ENCODE measurements around the gene EPS15.
"Not testable (repeated sequence)": the region's sequence is repeated elsewhere in the genome, so short reads cannot be mapped to it uniquely, and the experiment has no call there.

The EPS15 gene

GRCh38 chr1:51442616-51443015 lies 76.5 kb downstream of the EPS15 start:
- in situ Hi-C loops (cut with HindIII; ENCODE audit: low sequenced_read_pairs) = no loop called here
- DNase-seq (ENCODE audit: low read depth, low spot score) = no peak
- no peak for TF ChIP-seq CTCF (IDR thresholded peaks at IDR 0.05; ENCODE audit: low read depth, low read length)
- no peak overlapping the region for H3K4me3 ChIP-seq (ENCODE audit: low read depth, low read length)

- in situ Hi-C loops (cut with HindIII; ENCODE audit: low sequenced_read_pairs) = no loop called here
- TF ChIP-seq CTCF (IDR thresholded peaks at IDR 0.05; ENCODE audit: low read depth, low read length) = no peak
- no peak for DNase-seq (ENCODE audit: low read depth, low spot score)
- H3K4me3 ChIP-seq (ENCODE audit: low read depth, low read length) = no peak overlapping the region
Observed at GRCh38 chr1:51442198-51442597, 76.9 kb downstream of the EPS15 start.

GRCh38 chr1:51439895-51440294 lies 79.2 kb downstream of the EPS15 start:
- DNase-seq (ENCODE audit: low read depth, low spot score) = no peak
- in situ Hi-C loops (cut with HindIII; ENCODE audit: low sequenced_read_pairs) = no loop called here
- TF ChIP-seq CTCF (IDR thresholded peaks at IDR 0.05; ENCODE audit: low read depth, low read length) = no peak
- H3K4me3 ChIP-seq (ENCODE audit: low read depth, low read length) = no peak overlapping the region

- DNase-seq (ENCODE audit: low read depth, low spot score) = no peak
- no peak for TF ChIP-seq CTCF (IDR thresholded peaks at IDR 0.05; ENCODE audit: low read depth, low read length)
- in situ Hi-C loops (cut with HindIII; ENCODE audit: low sequenced_read_pairs) = no loop called here
- H3K4me3 ChIP-seq (ENCODE audit: low read depth, low read length) = no peak overlapping the region
Observed at GRCh38 chr1:51439053-51439452, 80.0 kb downstream of the EPS15 start.

- in situ Hi-C loops (cut with HindIII; ENCODE audit: low sequenced_read_pairs); DNase-seq (ENCODE audit: low read depth, low spot score); H3K4me3 ChIP-seq (ENCODE audit: low read depth, low read length): not testable (repeated sequence)
Observed at GRCh38 chr1:51437391-51437790, 81.7 kb downstream of the EPS15 start.

- no peak overlapping the region for H3K4me3 ChIP-seq (ENCODE audit: low read depth, low read length)
- in situ Hi-C loops (cut with HindIII; ENCODE audit: low sequenced_read_pairs) = no loop called here
- no peak for TF ChIP-seq CTCF (IDR thresholded peaks at IDR 0.05; ENCODE audit: low read depth, low read length)
- DNase-seq (ENCODE audit: low read depth, low spot score) = no peak
Observed at GRCh38 chr1:51435878-51436277, 83.2 kb downstream of the EPS15 start.

- H3K4me3 ChIP-seq (ENCODE audit: low read depth, low read length) = no peak overlapping the region
- in situ Hi-C loops (cut with HindIII; ENCODE audit: low sequenced_read_pairs) = no loop called here
- no peak for DNase-seq (ENCODE audit: low read depth, low spot score)
- no peak for TF ChIP-seq CTCF (IDR thresholded peaks at IDR 0.05; ENCODE audit: low read depth, low read length)
Observed at GRCh38 chr1:51433972-51434510, 85.0 kb downstream of the EPS15 start.

Data from astrocyte of the spinal cord (primary cell).